HG02642 (cell line): ENCODE results near the gene PADI6.
A peak's percentile ranks its signal among the peaks of the same experiment; 100 is the strongest.

Experiments used
- ATAC-seq: cut with Tn5 transposase; IDR thresholded peaks from one replicate; pipeline ENCODE4 v1.9.1; 2021; ENCODE audit warnings: mild to moderate bottlenecking; ENCODE audit not compliant: unreplicated experiment, poor library complexity

PADI6 gene

DNA sequence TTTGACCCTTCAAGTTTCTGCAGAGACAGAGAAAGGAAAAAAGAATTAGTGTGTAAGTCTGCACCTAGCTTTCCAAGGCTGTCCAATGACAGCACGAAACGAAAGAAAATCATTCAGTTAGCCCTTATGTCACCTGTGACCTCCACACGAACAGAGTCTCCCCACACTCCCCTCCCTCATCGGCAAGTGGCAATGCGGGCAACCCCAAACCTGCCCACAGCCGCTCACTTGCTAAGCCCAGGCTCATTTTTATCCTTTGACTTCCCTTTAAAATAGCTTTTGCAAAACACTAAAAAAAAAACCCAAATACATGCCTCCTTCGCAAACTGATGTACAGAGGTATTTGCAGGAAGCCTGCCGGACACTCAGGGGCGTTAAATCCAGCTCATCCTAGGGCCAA lies 57.2 kb downstream of the PADI6 start:
- no peak for ATAC-seq

DNA sequence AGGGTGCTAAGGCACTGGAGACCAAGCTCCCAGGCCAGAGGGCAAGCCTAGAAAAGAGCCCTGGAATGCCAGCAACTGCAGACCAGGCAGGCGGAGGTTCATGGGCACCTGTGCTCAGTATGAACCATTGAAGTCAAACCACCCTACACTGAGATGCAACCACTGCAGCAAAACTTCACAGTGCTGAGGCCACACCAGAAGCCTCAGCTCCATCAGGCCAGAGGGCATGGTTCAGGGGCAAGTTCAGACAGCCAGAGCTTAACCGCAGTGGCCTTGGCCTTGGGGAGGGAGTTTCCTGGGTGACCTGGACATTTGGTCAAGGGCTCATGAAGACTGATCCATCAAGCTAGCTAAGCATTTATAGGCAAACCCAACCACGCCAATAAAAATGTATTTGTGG lies 60.4 kb downstream of the PADI6 start:
- no peak for ATAC-seq

DNA sequence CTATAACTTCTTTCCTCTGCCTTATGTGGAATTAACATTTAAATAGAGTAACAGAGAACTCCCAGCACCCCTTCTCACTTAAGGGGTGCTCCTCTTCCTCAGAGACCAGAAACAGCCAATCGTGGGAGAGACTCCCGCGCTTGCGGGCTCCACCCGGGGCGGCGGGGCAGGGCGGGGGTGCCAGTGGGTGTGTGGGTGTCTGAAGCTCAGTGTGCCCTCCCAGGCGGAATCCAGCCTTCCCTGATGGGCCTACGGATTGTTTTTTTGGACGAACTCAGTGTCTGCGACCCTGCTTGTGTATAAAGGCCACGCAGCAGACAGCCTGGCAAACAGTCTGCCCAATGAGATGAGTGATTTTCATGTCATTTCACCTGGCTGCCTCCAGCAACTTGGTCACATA lies 61.3 kb downstream of the PADI6 start:
- no peak for ATAC-seq

DNA sequence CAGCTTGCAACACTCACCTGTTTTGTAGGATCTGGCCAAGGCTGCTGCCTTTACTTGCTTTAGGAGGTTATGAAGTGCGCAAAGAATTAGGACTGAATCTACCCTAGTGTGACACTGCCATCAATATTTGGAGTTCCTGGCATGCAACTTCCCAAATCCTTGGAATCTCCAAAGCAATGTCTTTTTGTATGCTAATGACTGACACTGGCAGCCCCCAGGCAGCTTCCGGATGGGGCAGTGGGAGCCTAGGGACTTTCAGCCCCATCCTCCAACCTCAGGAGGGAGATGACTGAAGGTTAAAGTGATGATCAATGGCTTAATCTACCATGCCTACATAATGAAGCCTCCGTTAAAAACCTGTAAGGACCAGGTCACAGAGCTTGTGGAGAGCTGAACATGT lies 62.0 kb downstream of the PADI6 start:
- no peak for ATAC-seq

DNA sequence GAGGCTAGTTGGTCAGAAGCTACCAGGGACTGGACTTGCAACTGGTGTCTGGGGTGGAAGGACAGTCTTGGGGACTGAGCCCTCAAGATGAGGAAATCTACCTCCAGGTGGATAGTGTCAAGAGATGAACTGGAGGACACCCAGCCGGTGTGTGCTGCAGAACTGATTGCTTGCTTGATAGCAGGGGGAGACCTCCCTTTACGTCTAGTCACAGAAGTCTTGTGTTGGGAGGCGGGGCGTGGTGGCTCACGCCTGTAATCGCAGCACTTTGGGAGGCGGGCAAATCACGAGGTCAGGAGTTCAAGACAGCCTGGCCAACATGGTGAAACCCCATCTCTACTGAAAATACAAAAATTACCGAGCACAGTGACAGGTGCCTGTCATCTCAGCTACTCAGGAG lies 62.6 kb downstream of the PADI6 start:
- ATAC-seq: no peak

DNA sequence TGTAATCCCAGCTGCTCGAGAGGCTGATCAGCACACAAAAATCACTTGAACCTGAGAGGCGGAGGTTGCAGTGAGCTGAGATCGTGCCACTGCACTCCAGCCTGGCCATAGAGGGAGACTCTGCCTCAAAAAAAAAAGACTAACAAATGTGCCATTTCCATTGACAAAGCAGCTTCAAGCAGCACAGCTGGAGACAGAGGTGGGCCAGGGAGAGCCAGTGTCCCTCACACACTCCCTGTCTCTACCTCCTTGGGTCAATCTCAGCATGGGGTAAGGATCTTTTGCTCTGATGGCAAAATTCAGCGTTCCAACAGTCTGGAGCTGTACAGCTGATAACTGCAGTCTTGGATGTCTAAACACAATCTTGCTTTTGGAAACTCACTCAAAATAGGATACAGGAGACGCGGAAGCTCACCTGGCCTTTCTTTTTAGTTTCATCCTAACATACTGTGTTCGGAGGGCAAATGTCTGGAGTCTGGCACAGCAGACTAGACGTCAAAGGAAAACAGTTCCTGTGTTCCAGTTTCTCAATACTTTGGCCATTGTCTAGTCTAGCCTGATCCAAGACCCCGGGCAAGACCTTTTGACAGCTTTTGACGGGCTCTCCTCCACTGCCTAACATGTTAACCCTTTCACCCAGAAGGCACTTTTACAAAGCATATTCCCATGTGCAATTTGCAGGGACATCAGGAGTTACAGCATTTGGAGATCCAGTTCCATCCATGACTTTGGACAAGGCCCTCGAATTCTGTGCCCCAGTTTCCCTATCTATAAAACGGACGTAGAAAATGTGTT lies 64.6 kb downstream of the PADI6 start:
- no peak for ATAC-seq

DNA sequence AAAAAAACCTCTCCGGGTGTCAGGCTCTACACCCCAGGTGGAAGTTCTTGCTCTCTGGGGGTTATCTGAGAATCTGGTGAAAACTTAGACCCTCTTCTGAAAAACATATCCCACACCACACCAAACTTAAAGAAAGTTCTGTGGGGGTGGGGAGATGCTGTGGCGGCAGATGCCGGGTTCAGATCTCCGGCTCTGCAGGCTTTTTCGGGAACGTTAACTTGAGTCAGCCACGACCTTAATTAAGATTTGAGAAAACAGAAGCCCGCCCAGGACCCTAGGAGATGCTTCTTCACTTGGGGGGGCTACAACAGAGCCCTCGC lies 65.2 kb downstream of the PADI6 start:
- no peak for ATAC-seq

DNA sequence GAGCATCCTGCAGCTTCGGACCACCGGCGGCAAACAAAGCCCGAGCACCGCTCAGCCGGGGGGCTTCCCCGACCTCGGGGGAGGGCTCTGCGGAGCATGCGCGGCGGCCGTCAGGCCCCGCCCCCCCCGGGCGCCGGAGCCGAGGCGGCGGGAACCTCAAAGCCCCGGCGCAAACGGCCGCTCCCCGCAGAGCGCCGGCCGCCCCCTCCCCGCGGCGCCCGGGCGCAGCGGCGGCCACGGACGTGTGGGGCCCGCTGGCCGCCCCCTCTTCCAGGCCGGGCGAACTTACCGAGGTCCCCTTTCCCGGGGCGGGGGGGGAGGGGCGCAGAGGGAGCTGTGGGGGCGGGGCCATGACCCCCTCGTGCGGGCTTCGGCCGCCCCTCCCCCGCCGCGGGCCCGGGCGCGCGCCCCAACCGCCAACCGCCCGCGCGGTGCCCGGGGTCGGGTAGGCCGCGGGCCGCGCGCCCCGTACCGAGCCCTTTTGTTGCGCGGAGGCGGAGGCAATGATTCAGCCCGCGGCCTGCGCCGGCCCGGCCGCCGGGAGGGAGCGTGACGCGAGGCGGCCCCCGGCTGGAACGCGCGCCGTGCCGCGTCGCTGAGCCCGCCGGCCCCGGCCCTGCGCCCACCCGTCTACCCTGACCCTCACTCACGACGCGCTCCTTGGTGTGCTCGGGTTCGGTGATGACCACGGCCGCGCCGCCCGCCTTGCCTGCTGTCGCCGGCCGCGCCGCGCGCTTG lies 65.8 kb downstream of the PADI6 start:
- peak; percentile 40 for ATAC-seq

DNA sequence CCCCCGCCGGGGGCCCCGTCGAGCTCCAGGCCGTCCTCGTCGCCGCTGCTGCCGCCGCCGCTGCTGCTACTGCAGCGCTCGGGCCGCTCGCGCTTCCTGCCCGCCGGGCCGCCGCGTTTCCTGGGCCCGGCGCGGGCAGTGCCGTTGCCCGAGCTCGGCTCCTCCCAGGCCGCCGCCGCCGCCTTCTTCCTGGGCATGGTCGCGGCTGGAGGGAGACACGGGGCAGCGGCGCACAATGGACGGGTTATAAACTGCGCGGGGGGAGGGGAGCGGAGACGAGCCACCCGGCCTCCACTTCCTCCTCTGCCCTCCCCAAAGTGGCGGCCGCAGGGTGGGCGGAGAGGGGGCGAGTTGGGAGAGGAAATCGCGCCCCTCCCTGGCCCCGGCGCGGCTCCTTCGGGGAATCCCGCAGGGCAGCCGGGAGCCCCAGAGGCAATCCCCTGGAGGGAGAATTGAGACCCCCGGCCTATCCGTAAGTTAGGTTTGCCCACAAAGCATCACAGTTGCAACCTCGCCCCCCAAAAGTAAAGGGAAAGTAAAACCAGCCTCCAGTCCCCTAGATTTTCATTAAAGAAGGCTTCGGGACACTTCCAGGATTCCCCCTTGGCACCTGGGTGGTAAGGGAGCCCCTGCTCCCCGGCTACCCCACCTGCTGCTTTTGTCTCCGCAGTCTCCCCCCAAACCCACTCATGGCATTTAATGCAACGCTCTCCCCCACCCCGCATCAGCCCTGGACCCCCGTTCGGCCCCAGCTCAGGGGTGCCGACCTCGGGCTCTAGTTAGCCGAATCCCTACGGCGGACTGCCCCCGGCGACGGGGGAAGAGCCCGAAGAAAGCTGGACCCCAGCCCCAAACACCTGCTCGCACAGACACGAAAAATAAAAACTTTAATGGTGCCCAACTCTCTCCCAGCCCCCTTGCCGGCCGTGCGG lies 66.6 kb downstream of the PADI6 start:
- peak; percentile 40 for ATAC-seq

DNA sequence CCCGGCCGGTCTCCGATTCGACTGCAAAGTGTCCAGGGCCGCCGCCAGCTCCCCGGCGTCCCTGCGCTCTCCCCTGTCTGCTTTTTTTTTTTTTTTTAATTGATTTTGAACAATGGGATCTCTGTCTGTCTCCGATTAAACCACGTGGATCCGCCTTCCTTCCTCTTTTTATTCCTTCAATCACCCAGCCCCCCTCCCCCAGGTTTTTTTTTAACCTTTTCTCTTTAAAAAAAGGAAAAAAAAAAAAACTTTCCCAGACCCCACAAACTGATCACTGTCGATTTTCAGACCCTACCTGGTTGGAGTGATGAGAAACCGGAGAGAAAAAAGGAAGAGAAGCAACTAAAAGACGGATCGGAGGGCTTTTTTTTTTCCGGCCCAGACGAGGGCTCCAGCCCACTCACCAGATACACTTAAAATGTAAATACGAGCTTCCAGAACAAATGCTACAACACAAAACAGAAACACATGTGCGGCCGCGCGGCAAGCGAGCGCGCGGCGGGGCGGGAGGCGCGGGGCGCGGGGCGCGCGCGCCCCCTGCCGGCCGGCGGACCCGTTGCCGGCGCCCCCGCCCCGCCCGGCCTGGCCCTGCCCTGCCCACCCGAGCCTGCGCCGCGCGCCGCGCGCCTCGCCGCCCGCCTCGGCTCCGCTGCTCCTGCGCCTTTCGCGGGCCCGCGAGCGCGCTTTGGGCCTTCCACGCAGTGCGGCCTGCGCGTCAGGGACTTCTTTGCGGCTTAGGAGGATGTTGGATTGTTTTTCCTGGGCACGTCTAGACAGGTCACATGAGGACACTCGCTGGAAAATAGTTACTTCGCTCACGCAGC lies 67.5 kb downstream of the PADI6 start, which contains the start of gene RCC2:
Gene RCC2, minus strand, starts transcription at position 428 of the 824 bp plus-strand sequence. CDS start 1,163 bp downstream, outside the sequence.
- ATAC-seq: peak; percentile 52

DNA sequence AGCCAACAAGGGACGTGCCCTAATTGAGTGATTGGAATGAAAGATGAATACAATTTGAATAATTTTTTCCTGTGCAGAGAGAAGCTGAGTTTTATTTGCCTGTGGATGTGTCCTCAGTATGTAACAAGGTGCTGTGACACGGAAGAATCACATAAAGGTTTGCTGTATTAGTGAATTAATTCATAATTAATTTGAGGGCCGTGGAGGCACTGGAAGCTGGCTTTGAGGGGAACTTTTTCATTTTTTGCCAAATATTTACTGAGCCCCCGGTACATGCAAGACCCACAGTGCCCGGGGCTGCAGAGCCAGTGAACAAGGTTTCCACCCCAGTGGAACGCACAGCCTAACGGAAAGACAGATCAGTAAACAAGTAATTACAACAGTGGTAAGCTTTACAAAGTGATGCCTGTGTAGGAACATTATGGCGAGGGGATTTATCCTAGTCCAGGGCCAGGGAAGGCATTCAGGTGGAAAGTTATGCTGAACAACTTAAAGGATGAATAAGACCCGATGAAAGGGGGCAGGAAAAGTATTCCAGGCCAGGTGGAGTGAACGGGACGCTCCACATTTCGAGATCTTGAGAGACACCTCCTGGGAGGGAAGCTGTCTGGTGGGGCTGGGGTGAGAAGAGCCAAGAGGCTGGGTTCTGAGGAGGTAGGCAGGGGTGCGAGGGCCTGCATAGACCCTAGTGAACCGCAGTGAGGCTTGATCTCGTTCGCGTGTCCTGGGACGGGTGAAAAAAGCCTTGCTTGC lies 68.3 kb downstream of the PADI6 start:
- no peak for ATAC-seq

DNA sequence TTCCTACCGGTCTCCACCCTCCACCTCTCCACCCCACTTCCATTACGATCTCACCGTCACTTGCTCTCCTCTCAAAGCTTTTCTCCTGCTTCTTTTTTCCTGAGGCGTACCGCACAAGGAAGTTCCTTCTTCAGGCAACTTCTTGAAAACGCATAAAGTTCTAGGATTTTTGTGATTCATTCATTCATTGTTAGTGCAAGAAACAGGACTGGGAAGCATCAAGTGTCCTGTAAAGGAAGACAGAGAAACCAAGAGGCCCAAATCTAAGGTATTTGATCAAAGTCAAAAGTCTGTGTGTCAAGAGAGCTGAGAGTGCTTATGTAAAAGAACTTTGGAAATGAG lies 68.8 kb downstream of the PADI6 start:
- no peak for ATAC-seq

DNA sequence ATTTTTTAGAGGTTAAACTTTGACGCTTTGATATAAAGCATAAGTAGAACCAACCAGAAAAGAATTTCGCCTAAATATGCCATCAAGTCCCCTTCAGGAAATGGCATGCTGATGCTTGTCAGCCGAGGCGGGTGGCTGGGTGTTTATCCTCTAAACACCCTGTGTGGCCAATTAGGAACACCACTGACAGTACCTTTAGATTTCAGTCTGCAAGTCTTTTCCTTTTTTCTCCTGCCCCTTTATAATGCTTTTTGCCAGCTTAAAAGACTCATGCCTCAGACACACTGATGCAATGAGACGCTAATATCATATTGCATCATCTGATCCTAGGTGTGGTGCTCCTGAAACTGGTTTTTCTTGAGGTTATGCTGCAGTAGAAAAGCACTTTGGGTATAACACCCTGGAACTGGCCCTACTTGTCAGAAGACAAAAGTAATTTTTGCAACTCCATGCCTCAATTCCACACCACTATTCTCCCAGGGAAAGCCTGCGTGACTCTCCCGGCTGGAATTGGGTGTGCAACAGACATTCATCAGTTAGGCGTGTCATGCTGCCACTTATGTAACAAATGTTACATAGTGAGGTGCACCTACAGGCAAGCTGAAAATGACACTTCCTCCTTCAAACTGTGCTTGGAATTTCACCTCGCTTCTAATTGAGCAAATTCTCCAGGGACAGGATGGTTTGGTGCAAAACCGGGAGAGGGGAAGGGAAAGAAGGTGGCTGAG lies 69.4 kb downstream of the PADI6 start:
- no peak for ATAC-seq

DNA sequence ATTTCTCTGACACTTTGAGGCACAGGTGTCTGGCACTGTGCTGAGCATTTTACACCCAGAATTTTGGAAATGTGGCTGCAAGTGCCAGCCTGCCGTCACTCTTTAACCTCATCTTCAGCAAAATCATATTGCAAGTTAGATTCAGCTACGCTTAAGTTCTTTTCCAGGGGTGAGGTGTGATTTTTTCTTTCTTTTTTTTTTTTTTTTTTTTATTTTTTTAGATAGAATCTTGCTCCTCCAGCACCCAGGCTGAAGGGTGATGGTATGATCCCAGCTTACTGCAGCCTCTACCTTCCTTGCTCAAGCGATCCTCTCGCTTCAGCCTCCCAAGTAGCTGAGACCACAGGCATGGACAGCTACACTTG lies 70.0 kb downstream of the PADI6 start:
- no peak for ATAC-seq

DNA sequence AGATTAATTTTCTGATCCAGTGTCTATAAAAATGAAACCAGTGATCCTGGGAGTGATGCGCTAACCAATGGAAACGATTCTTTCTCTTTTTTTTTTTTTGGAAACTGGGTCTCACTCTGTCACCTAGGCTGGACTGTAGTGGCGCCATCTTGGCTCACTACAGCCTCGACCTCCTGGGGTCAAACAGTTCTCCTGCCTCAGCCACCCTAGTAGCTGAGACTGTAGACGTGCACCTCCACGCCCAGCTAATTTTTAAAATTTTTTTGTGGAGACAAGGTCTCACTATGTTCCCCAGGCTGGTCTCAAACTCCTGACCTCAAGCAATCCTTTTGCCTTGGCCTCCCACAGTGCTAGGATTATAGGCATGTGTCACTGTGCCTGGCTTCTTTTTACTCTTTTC lies 70.8 kb downstream of the PADI6 start:
- ATAC-seq: no peak

DNA sequence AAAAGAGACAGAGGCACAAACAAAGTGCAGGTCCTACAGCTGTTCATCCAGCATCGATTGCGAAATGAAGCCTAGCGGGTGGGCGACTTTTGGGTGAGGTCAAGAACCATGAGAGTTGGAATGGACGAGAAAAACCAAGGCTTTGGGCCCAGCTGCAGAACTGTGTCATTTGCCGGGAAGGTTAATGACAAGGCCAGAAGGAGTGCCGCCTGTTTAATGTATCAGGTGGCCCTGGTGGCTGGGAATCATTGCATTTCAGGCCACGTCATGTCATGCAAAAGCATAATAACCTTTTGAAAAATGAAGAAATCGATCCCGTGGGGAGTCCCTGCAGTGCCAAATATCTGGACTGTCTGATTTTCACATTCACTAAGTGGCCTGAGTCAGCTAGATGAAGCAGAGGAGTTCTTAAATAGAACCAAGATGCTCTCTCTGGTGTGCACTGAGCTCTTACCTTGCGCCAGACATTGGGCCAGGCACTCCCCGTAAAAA lies 75.6 kb downstream of the PADI6 start:
- ATAC-seq: no peak
